SK-N-SH (cell line): ENCODE data around the gene SLC25A51. TPM values are rescaled to one million over a fixed set of nuclear protein-coding genes. Genes with fewer than 3 reads are reported as not detected.
"Not testable (repeated sequence)": the region's sequence is repeated elsewhere in the genome, so short reads cannot be mapped to it uniquely, and the experiment has no call there.

Source experiments
- CTCF ChIA-PET: fragments of 300-600, 350-600 bp; formaldehyde crosslinking; extraction: SDS; loops from one replicate; lab custom pipeline; 2021; lab: Yijun Ruan, JAX
- POLR2A ChIA-PET: fragments of 350-600 bp; sonication (Branson Sonifier 250); formaldehyde crosslinking; extraction: SDS; loops from one replicate; lab custom pipeline; 2020; ENCODE audit warnings: antibody characterized with exemption, inconsistent platforms; lab: Yijun Ruan, JAX
- DNase-seq: peaks from one replicate; pipeline ENCODE4 v3.0.0; 2012
- H2AFZ ChIP-seq: fragments of 200-600 bp; sonication (generic); 2 replicates; pipeline ENCODE4 v1.8.1; 2016; ENCODE audit warnings: antibody characterized with exemption, mild to moderate bottlenecking, low read depth
- H3F3A ChIP-seq: fragments of 200-600 bp; sonication (generic); replicated peaks from 2 replicates; pipeline ENCODE3; 2016; ENCODE audit warnings: antibody characterized with exemption, mild to moderate bottlenecking; ENCODE audit not compliant: insufficient read depth
- H3K27ac ChIP-seq, 2 experiments: fragments of 200-500 bp in 1 of 2; fragments of 200-600 bp in 1 of 2; sonication (Bioruptor generic) in 1 of 2; sonication (generic), shearing (Covaris generic) in 1 of 2; 2 replicates each; pipeline versions ENCODE4 v1.5.1 to v1.6.1; 2014 to 2016; ENCODE audit warnings: low read depth in 2 of 2, inconsistent platforms in 1 of 2, low read length in 1 of 2, mild to moderate bottlenecking in 1 of 2, mixed read lengths in 1 of 2
- H3K27me3 ChIP-seq: fragments of 200-600 bp; sonication (generic), shearing (Covaris generic); 2 replicates; pipeline ENCODE4 v1.6.1; 2016; ENCODE audit warnings: mixed run types; ENCODE audit not compliant: insufficient read depth
- H3K36me3 ChIP-seq, 2 experiments: fragments of 200-500 bp in 1 of 2; fragments of 200-600 bp in 1 of 2; sonication (Bioruptor generic) in 1 of 2; sonication (generic) in 1 of 2; replicated peaks in 1 of 2; 2 replicates each; pipeline versions ENCODE3 to v1.5.1; 2014 to 2016; ENCODE audit warnings: low read length in 1 of 2, mild to moderate bottlenecking in 1 of 2; ENCODE audit not compliant: insufficient read depth in 2 of 2, control insufficient read depth in 1 of 2
- H3K4me1 ChIP-seq, 2 experiments: fragments of 200-500 bp in 1 of 2; fragments of 200-600 bp in 1 of 2; sonication (Bioruptor generic) in 1 of 2; sonication (generic), shearing (Covaris generic) in 1 of 2; 2 replicates each; pipeline versions ENCODE4 v1.5.1 to v1.6.1; 2014 to 2016; ENCODE audit warnings: low read depth in 1 of 2, low read length in 1 of 2, mixed run types in 1 of 2; ENCODE audit not compliant: insufficient read depth in 2 of 2, control insufficient read depth in 1 of 2
- H3K4me2 ChIP-seq: fragments of 200-600 bp; sonication (generic), shearing (Covaris generic); 2 replicates; pipeline ENCODE4 v1.6.1; 2017; ENCODE audit warnings: mixed run types
- H3K4me3 ChIP-seq, 2 experiments: fragments of 200-500 bp in 1 of 2; fragments of 200-600 bp in 1 of 2; sonication (Bioruptor generic) in 1 of 2; sonication (generic), shearing (Covaris generic) in 1 of 2; 2 replicates each; pipeline versions ENCODE4 v1.5.1 to v1.8.1; 2014 to 2016; ENCODE audit warnings: low read depth in 2 of 2, inconsistent platforms in 1 of 2, low read length in 1 of 2, mild to moderate bottlenecking in 1 of 2, mixed read lengths in 1 of 2, moderate library complexity in 1 of 2
- H3K79me2 ChIP-seq: fragments of 200-600 bp; sonication (generic); 2 replicates; pipeline ENCODE4 v1.8.1; 2017; ENCODE audit warnings: mild to moderate bottlenecking; ENCODE audit not compliant: insufficient read depth
- H3K9ac ChIP-seq: fragments of 200-600 bp; sonication (generic); 2 replicates; pipeline ENCODE4 v1.6.1; 2017; ENCODE audit warnings: mixed run types
- H3K9me2 ChIP-seq: fragments of 200-600 bp; sonication (generic); 2 replicates; pipeline ENCODE4 v1.6.1; 2017; ENCODE audit warnings: mixed run types
- H3K9me3 ChIP-seq: fragments of 200-600 bp; sonication (generic); 2 replicates; pipeline ENCODE4 v1.6.1; 2017; ENCODE audit warnings: mixed run types, mild to moderate bottlenecking, moderate library complexity
- H4K20me1 ChIP-seq: fragments of 200-600 bp; sonication (generic); 2 replicates; pipeline ENCODE4 v1.6.1; 2017; ENCODE audit warnings: mild to moderate bottlenecking, mixed run types; ENCODE audit not compliant: insufficient read depth
- EP300 ChIP-seq, 2 experiments: IDR thresholded peaks; 2 replicates each; pipeline versions ENCODE4 v1.4.0 to v1.6.1; 2012; ENCODE audit warnings: borderline replicate concordance in 1 of 2, low read depth in 1 of 2, low read length in 1 of 2
- FOSL2 ChIP-seq: IDR thresholded peaks from 2 replicates; pipeline ENCODE4 v1.4.0; 2012; ENCODE audit warnings: low read depth, mild to moderate bottlenecking, moderate library complexity, borderline replicate concordance
- FOXJ3 ChIP-seq: sonication (generic); formaldehyde crosslinking; IDR thresholded peaks from 2 replicates; pipeline ENCODE4 v1.5.1; 2020; ENCODE audit warnings: mild to moderate bottlenecking, missing genetic modification reagents
- GATA2 ChIP-seq: sonication (generic); formaldehyde crosslinking; IDR thresholded peaks from 2 replicates; pipeline ENCODE4 v1.5.0; 2020; ENCODE audit warnings: mild to moderate bottlenecking, missing genetic modification reagents
- IRF3 ChIP-seq: fragments of 150-350 bp; IDR thresholded peaks from 2 replicates; pipeline ENCODE4 v1.6.1; 2016; ENCODE audit warnings: mild to moderate bottlenecking, low read depth, low read length
- MXI1 ChIP-seq: IDR thresholded peaks from 2 replicates; pipeline ENCODE4 v1.6.1; 2012; ENCODE audit warnings: mild to moderate bottlenecking, low read depth, low read length, improper control_type of control experiment
- NFIC ChIP-seq: IDR thresholded peaks from 2 replicates; pipeline ENCODE4 v1.4.0; 2012; ENCODE audit warnings: borderline replicate concordance
- POLR2AphosphoS5 ChIP-seq: IDR thresholded peaks from 2 replicates; pipeline ENCODE4 v1.6.1; 2012; ENCODE audit warnings: low read depth, low read length
- RAD21 ChIP-seq: IDR thresholded peaks from 2 replicates; pipeline ENCODE4 v1.6.1; 2012; ENCODE audit warnings: mild to moderate bottlenecking, low read length
- RCOR1 ChIP-seq: fragments of 150-350 bp; IDR thresholded peaks from 2 replicates; pipeline ENCODE4 v1.6.1; 2017; ENCODE audit warnings: antibody characterized with exemption, low read length
- RFX5 ChIP-seq: IDR thresholded peaks from 2 replicates; pipeline ENCODE4 v1.6.1; 2012; ENCODE audit warnings: mild to moderate bottlenecking, improper control_type of control experiment, low read length
- RXRA ChIP-seq: IDR thresholded peaks from 2 replicates; pipeline ENCODE4 v1.4.0; 2012; ENCODE audit warnings: low read depth, mild to moderate bottlenecking, borderline replicate concordance
- TAF1 ChIP-seq: IDR thresholded peaks from 2 replicates; pipeline ENCODE4 v1.6.1; 2012; ENCODE audit warnings: low read depth, mild to moderate bottlenecking, low read length, moderate library complexity, borderline replicate concordance
- TEAD4 ChIP-seq: IDR thresholded peaks from 2 replicates; pipeline ENCODE4 v1.4.0; 2012; ENCODE audit warnings: mild to moderate bottlenecking, borderline replicate concordance; ENCODE audit not compliant: insufficient read depth
- USF2 ChIP-seq: fragments of 150-350 bp; IDR thresholded peaks from 2 replicates; pipeline ENCODE4 v1.6.1; 2017; ENCODE audit warnings: antibody characterized with exemption, low read length, low read depth, borderline replicate concordance
- YY1 ChIP-seq: IDR thresholded peaks from 2 replicates; pipeline ENCODE4 v1.4.0; 2012; ENCODE audit warnings: low read depth, mild to moderate bottlenecking
- WGBS: methylation state at CpG from one replicate; pipeline ENCODE4 v1.1.6; 2017; ENCODE audit warnings: low lambda C conversion rate; 5-methylcytosine and 5-hydroxymethylcytosine counted together
- polyA plus RNA-seq, 3 experiments: library from polyadenylated mRNA; depleted of rRNA; stranded (reverse); fragments of >200 nt; gene quantifications; 2 replicates each; pipeline ENCODE4 v1.2.3, GENCODE V29; 2012

SLC25A51 gene
- polyA plus RNA-seq, 1 of the 3 experiments (the other 2 are of a cell fraction): 13.3 TPM

GRCh38 chr9:37897665-37898064 lies 6.3 kb downstream of the SLC25A51 start:
- Histone ChIP-seq H3K4me2 (no peak overlapping the region), H4K20me1 (no peaks in the 10 kb centered on the region), H3K27ac (no peak overlapping the region), H3K9me3 (no peaks in the 10 kb centered on the region), H3F3A (peaks cover 12% of the 10 kb centered on the region), H3K79me2 (peaks cover 46% of the 10 kb centered on the region), H3K9ac (no peak overlapping the region), H2AFZ (no peak overlapping the region), H3K36me3 (peaks cover 25 to 32% of the 10 kb centered on the region in 2 experiments), H3K9me2 (no peaks in the 10 kb centered on the region), H3K4me3 (no peak overlapping the region), H3K27me3 (no peaks in the 10 kb centered on the region), H3K4me1 (peaks cover 0 to 5% of the 10 kb centered on the region in 2 experiments; a peak in 3 of 4 replicates)
- TF ChIP-seq MXI1 (no peak), TEAD4 (no peak), FOXJ3 (CRISPR knock-in tag) (no peak), EP300 (IDR thresholded peaks at IDR 0.05; ENCODE audit: borderline replicate concordance in 1 of 2, low read depth in 1 of 2, low read length in 1 of 2) (no peak), RCOR1 (no peak), RAD21 (no peak), NFIC (no peak), GATA2 (CRISPR knock-in tag) (no peak), IRF3 (no peak), USF2 (no peak), FOSL2 (no peak)
- ChIA-PET CTCF (interaction anchor here (0.8 kb wide), 1 partner anchor 301 kb away, joined by 3 read pairs; no protein-coding TSS in a partner anchor), POLR2A (no interaction called here)
- DNase-seq: no peak
- WGBS: 45% methylated on average over 2 of the region's 2 CpGs

- H4K20me1 ChIP-seq: no peaks in the 10 kb centered on the region
- no peak for DNase-seq
- no peak overlapping the region for H2AFZ ChIP-seq
- peaks cover 0 to 3% of the 10 kb centered on the region in 2 experiments; a peak in 1 of 4 replicates for H3K4me1 ChIP-seq
- peaks cover 7% of the 10 kb centered on the region for H3F3A ChIP-seq
- no peaks in the 10 kb centered on the region for H3K9me3 ChIP-seq
- TF ChIP-seq YY1 (no peak), TAF1 (no peak), POLR2AphosphoS5 (no peak), MXI1 (no peak), TEAD4 (no peak), RXRA (no peak), RFX5 (no peak)
- TF ChIP-seq, all 33 proteins: peak for 0
- ChIA-PET POLR2A (no interaction called here), CTCF (interaction anchor here (1.5 kb wide), 1 partner anchor 301 kb away, joined by 3 read pairs; no protein-coding TSS in a partner anchor)
- Histone ChIP-seq H3K79me2 (peaks cover 15% of the 10 kb centered on the region; the same call in 1 of the 2 replicates), H3K36me3 (peaks cover 27 to 41% of the 10 kb centered on the region in 2 experiments), H3K27ac (no peak overlapping the region), H3K9ac (no peak overlapping the region), H3K27me3 (no peaks in the 10 kb centered on the region), H3K4me2 (no peak overlapping the region), H3K9me2 (no peaks in the 10 kb centered on the region), H3K4me3 (no peak overlapping the region)
- WGBS: 82% methylated on average over 8 of the region's 8 CpGs
These were observed 11.9 kb downstream of the SLC25A51 start for GRCh38 chr9:37892063-37892462.

GRCh38 chr9:37891042-37891441 lies 12.9 kb downstream of the SLC25A51 start:
- WGBS: 97% methylated on average over 13 of the region's 17 CpGs

More at GRCh38 chr9:37891042-37891441, 12.9 kb downstream of the SLC25A51 start:
- H3F3A ChIP-seq, H3K9me2 ChIP-seq, H3K27ac ChIP-seq, H3K4me1 ChIP-seq, H3K4me3 ChIP-seq, H4K20me1 ChIP-seq, H3K27me3 ChIP-seq, H3K9me3 ChIP-seq, DNase-seq, H2AFZ ChIP-seq, POLR2A ChIA-PET, H3K4me2 ChIP-seq, CTCF ChIA-PET, H3K9ac ChIP-seq: not testable (repeated sequence)
- Histone ChIP-seq H3K79me2 (peaks cover 13% of the 10 kb centered on the region; the same call in 1 of the 2 replicates), H3K36me3 (peaks cover 21 to 34% of the 10 kb centered on the region in 2 experiments)
